Loucy (cell line): ENCODE results near the gene FGD3.

Experiments
- EZH2phosphoT487 ChIP-seq: fragments of 200-600 bp; IDR thresholded peaks from 2 replicates; pipeline ENCODE4 v1.6.1; 2018; ENCODE audit warnings: antibody characterized with exemption, mild to moderate bottlenecking, moderate library complexity, borderline replicate concordance
- TF ChIP-seq, protein P1 (sequence below): fragments of 200-600 bp; sonication (generic); conservative IDR thresholded peaks from 2 replicates; pipeline ENCODE4 v1.5.1; 2014; ENCODE audit warnings: mild to moderate bottlenecking, antibody characterized with exemption, low read length

DNA sequence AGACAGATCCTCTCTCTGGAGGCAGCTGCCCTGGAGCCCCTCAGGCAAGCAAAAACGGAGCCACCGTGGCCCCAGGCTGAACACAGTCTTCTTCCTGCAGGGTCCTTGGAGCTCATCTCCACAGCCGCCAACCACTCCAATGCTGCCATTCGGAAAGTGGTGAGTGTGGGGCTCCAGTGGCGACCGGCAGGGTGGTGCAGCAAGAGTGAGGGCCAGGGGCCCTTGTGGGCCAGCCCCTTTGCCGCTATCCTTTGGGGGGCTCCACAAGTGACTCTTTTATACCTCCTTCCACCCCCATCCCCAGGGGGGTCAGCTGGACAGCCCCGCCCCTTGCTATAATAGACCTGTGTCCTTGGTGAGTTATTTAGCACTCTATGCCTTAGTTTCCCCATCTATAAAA is 63.8 kb downstream of the FGD3 start:
- TF ChIP-seq, protein P1, sequence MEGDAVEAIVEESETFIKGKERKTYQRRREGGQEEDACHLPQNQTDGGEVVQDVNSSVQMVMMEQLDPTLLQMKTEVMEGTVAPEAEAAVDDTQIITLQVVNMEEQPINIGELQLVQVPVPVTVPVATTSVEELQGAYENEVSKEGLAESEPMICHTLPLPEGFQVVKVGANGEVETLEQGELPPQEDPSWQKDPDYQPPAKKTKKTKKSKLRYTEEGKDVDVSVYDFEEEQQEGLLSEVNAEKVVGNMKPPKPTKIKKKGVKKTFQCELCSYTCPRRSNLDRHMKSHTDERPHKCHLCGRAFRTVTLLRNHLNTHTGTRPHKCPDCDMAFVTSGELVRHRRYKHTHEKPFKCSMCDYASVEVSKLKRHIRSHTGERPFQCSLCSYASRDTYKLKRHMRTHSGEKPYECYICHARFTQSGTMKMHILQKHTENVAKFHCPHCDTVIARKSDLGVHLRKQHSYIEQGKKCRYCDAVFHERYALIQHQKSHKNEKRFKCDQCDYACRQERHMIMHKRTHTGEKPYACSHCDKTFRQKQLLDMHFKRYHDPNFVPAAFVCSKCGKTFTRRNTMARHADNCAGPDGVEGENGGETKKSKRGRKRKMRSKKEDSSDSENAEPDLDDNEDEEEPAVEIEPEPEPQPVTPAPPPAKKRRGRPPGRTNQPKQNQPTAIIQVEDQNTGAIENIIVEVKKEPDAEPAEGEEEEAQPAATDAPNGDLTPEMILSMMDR: no peak
- no peak for TF ChIP-seq EZH2phosphoT487
